B cell (primary cell): Measurements from ENCODE around the gene HSPBAP1. TPM values are rescaled to one million over a fixed set of nuclear protein-coding genes. Genes with fewer than 3 reads are reported as not detected.

Experiments
- ATAC-seq: fragments of 200-7000 bp; cut with Tn5 transposase; one replicate; pipeline ENCODE4 v1.10.0; 2021; ENCODE audit warnings: low read depth, mild to moderate bottlenecking, moderate number of reproducible peaks, moderate library complexity
- CTCF ChIA-PET: fragments of 350-600 bp; sonication (Branson Sonifier 250); formaldehyde crosslinking; loops from one replicate; lab custom pipeline; 2021; ENCODE audit warnings: antibody characterized with exemption, inconsistent platforms; lab: Charles Lee
- POLR2A ChIA-PET: fragments of 350-600 bp; sonication (Branson Sonifier 250); formaldehyde crosslinking; loops from one replicate; lab custom pipeline; 2021; ENCODE audit warnings: antibody characterized with exemption; lab: Charles Lee
- DNase-seq: peaks from one replicate; pipeline ENCODE4 v3.0.0; 2013
- H2AFZ ChIP-seq: 2 replicates; pipeline ENCODE4 v1.6.1; 2012; ENCODE audit warnings: mild to moderate bottlenecking, low read depth, low read length; ENCODE audit not compliant: insufficient read depth, poor library complexity, severe bottlenecking
- H3K27ac ChIP-seq, 2 donors: 1 replicate in 1 of 2; 2 replicates in 1 of 2; pipeline ENCODE4 v1.5.1; 2012 to 2013; ENCODE audit warnings: low read length in 2 of 2, mild to moderate bottlenecking in 2 of 2, moderate library complexity in 1 of 2
- H3K27me3 ChIP-seq, 4 experiments: fragments of 200-600 bp in 1 of 4; sonication (generic) in 1 of 4; replicated peaks in 1 of 4; 1 replicate in 2 of 4; 2 replicates in 2 of 4; pipeline versions ENCODE4 v1.6.1 to v1.7.0; 2013 to 2016; ENCODE audit warnings: low read length in 3 of 4, mild to moderate bottlenecking in 2 of 4, mixed read lengths in 1 of 4, moderate library complexity in 1 of 4; ENCODE audit not compliant: insufficient read depth in 4 of 4, control insufficient read depth in 3 of 4; ENCODE audit errors: control extremely low read depth in 1 of 4
- H3K36me3 ChIP-seq, 2 experiments: replicated peaks in 1 of 2; 1 replicate in 1 of 2; 2 replicates in 1 of 2; pipeline versions ENCODE4 v1.6.1 to v1.7.1; 2013; ENCODE audit warnings: low read length in 1 of 2; ENCODE audit not compliant: insufficient read depth in 2 of 2, control insufficient read depth in 1 of 2; ENCODE audit errors: control extremely low read depth in 1 of 2, extremely low read depth in 1 of 2
- H3K4me1 ChIP-seq, 2 donors: fragments of 200-600 bp in 1 of 2; sonication (generic) in 1 of 2; 1 replicate in 1 of 2; 2 replicates in 1 of 2; pipeline versions ENCODE4 v1.5.1 to v1.6.1; 2013 to 2017; ENCODE audit warnings: low read length in 2 of 2; ENCODE audit not compliant: control insufficient read depth in 2 of 2, insufficient read depth in 2 of 2
- H3K4me2 ChIP-seq: replicated peaks from 2 replicates; pipeline ENCODE3; 2012; ENCODE audit warnings: mild to moderate bottlenecking, low read depth, low read length; ENCODE audit not compliant: poor library complexity, severe bottlenecking
- H3K4me3 ChIP-seq, 5 experiments: fragments of 200-600 bp in 1 of 5; sonication (generic) in 1 of 5; 1 replicate in 3 of 5; 2 replicates in 2 of 5; pipeline versions ENCODE4 v1.5.1 to v1.7.0; 2011 to 2016; ENCODE audit warnings: low read length in 4 of 5, mild to moderate bottlenecking in 4 of 5, low read depth in 2 of 5, control low read depth in 1 of 5, moderate library complexity in 1 of 5; ENCODE audit not compliant: insufficient read depth in 1 of 5; ENCODE audit errors: control extremely low read depth in 1 of 5, extremely low read depth in 1 of 5
- H3K79me2 ChIP-seq: fragments of 200-600 bp; sonication (generic); one replicate; pipeline ENCODE4 v1.6.0; 2016; ENCODE audit warnings: low read length; ENCODE audit not compliant: control insufficient read depth, insufficient read depth
- H3K9ac ChIP-seq: fragments of 200-600 bp; sonication (generic); 2 replicates; pipeline ENCODE4 v1.6.1; 2017; ENCODE audit warnings: mild to moderate bottlenecking, low read length, moderate library complexity
- H3K9me3 ChIP-seq, 3 donors: one replicate each; pipeline versions ENCODE4 v1.6.1 to v1.7.1; 2013; ENCODE audit warnings: low read length in 2 of 3; ENCODE audit not compliant: control insufficient read depth in 2 of 3, insufficient read depth in 1 of 3; ENCODE audit errors: control extremely low read depth in 1 of 3
- H4K20me1 ChIP-seq: 2 replicates; pipeline ENCODE4 v1.6.0; 2012; ENCODE audit warnings: mild to moderate bottlenecking, low read length; ENCODE audit not compliant: insufficient read depth, control insufficient read depth, poor library complexity, severe bottlenecking
- H3K27ac Mint-ChIP-seq: one replicate; pipeline ENCODE4 v1.8.0; 2021; ENCODE audit warnings: mixed read lengths
- H3K27me3 Mint-ChIP-seq: one replicate; pipeline ENCODE4 v1.8.0; 2021; ENCODE audit warnings: mixed read lengths
- H3K4me1 Mint-ChIP-seq: one replicate; pipeline ENCODE4 v1.8.0; 2021; ENCODE audit warnings: mixed read lengths
- H3K4me3 Mint-ChIP-seq: one replicate; pipeline ENCODE4 v1.8.0; 2021; ENCODE audit warnings: mixed read lengths
- H3K9me3 Mint-ChIP-seq: one replicate; pipeline ENCODE4 v1.8.0; 2022; ENCODE audit warnings: mixed read lengths; ENCODE audit not compliant: insufficient read depth
- EZH2 ChIP-seq: IDR thresholded peaks from 2 replicates; pipeline ENCODE4 v1.6.1; 2012; ENCODE audit warnings: borderline replicate concordance, low read depth, mild to moderate bottlenecking, moderate library complexity, low read length; ENCODE audit not compliant: insufficient read depth, poor library complexity, severe bottlenecking
- WGBS: methylation state at CpG from one replicate; pipeline ENCODE4 v1.1.5; 2013; ENCODE audit warnings: missing lambda C conversion rate; ENCODE audit not compliant: insufficient coverage; 5-methylcytosine and 5-hydroxymethylcytosine counted together
- intact Hi-C: fragments of 100-400 bp; cut with micrococcal nuclease; formaldehyde crosslinking; loops from one replicate; pipeline ENCODE4 v1.10.0; 2022
- polyA plus RNA-seq: library from polyadenylated mRNA; depleted of rRNA; stranded (reverse); fragments of >200 nt; gene quantifications from 2 replicates; pipeline ENCODE4 v1.2.3, GENCODE V29; 2012
- total RNA-seq, 2 donors: library from RNA; stranded (reverse); fragments of 120-200 nt in 1 of 2; gene quantifications; 1 replicate in 1 of 2; 2 replicates in 1 of 2; pipeline versions ENCODE4 v1.2.3 to v1.2.4, GENCODE V29; 2013 to 2022
- TF ChIP-seq, protein P1 (sequence below): fragments of 200-600 bp; IDR thresholded peaks from one replicate; pipeline ENCODE4 v1.8.0; 2022; ENCODE audit warnings: antibody characterized with exemption, mild to moderate bottlenecking

The HSPBAP1 gene
- total and polyA plus RNA-seq, 2 donors (not counting 1 experiment from before 2014, with no cell fraction given), result 23.0 to 49.6 TPM

DNA sequence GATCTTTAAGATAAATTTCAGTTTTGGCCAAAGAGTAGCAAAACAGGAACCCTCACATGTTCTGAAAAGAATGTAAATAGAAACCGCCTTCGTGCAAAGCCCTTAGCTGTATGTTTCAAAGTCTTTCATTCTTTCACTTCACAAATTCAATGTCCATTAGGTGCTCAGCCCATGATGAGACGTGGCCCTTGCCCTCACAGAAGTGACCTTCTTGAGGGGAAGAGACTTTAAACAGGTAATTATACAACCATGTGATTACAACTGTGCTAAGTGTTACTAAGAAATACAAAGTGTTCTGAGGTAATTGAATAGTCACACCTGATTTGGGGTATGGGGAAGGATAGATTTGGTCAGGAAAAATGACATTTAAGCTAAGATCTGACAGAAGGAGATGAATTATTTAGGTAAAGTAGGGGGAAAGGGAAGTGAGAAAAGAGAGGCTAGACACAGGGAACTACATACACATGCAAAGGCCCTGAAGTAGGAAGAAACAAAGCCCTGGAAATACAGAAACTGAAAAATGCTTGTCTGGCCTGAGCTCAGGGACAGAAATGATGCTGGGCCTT is 19.6 kb downstream of the HSPBAP1 start:
- DNase-seq (no peak), ATAC-seq (no peak)
- H3K27ac Mint-ChIP-seq, result peak overlapping the region; percentile 51
- no peaks in the 10 kb centered on the region for H4K20me1 ChIP-seq
- peak overlapping the region in 1 of 2 donors; percentile 61 for H3K27ac ChIP-seq
- peaks cover 16% of the 10 kb centered on the region for H3K4me1 Mint-ChIP-seq
- H3K27me3 ChIP-seq, result no peaks in the 10 kb centered on the region
- POLR2A ChIA-PET, result no interaction called here
- no peak overlapping the region for H3K9ac ChIP-seq
- H3K9me3 ChIP-seq, result no peaks in the 10 kb centered on the region
- H3K4me3 ChIP-seq, result no peak overlapping the region
- H3K4me1 ChIP-seq, result peaks cover 5 to 9% of the 10 kb centered on the region in 2 donors
- WGBS, result 76% methylated on average over 2 of the region's 3 CpGs
- TF ChIP-seq EZH2, result no peak
- TF ChIP-seq, protein P1, sequence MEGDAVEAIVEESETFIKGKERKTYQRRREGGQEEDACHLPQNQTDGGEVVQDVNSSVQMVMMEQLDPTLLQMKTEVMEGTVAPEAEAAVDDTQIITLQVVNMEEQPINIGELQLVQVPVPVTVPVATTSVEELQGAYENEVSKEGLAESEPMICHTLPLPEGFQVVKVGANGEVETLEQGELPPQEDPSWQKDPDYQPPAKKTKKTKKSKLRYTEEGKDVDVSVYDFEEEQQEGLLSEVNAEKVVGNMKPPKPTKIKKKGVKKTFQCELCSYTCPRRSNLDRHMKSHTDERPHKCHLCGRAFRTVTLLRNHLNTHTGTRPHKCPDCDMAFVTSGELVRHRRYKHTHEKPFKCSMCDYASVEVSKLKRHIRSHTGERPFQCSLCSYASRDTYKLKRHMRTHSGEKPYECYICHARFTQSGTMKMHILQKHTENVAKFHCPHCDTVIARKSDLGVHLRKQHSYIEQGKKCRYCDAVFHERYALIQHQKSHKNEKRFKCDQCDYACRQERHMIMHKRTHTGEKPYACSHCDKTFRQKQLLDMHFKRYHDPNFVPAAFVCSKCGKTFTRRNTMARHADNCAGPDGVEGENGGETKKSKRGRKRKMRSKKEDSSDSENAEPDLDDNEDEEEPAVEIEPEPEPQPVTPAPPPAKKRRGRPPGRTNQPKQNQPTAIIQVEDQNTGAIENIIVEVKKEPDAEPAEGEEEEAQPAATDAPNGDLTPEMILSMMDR, result no peak
- no peaks in the 10 kb centered on the region for H3K79me2 ChIP-seq
- CTCF ChIA-PET, result interaction anchor here (1.0 kb wide), 1 partner anchor 19 kb away, joined by 5 read pairs; no protein-coding TSS in a partner anchor
- H3K4me2 ChIP-seq, result no peak overlapping the region
- no peak overlapping the region for H3K4me3 Mint-ChIP-seq
- peaks cover 0 to 2% of the 10 kb centered on the region in 2 experiments for H3K36me3 ChIP-seq
- H3K9me3 Mint-ChIP-seq, result no peaks in the 10 kb centered on the region
- H2AFZ ChIP-seq, result no peak overlapping the region
- no peaks in the 10 kb centered on the region for H3K27me3 Mint-ChIP-seq
- intact Hi-C loops, result no loop called here

DNA sequence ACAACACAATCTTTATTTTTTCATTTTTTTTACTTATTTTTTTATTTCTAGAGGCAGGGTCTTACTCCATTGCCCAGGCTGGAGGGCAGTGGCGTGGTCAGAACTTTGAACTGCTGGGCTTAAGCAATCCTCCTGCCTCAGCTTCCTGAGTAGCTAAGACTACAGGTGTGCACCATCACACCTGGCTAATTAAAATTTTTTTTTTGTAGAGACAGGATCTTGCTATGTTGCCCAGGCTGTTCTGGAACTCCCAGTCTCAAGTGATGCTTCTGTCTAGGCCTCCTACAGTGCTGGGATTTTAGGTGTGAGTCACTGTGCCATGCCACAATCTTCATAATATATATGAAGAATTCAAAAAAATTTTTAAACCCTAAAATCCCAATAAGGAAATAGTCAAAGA is 20.8 kb downstream of the HSPBAP1 start:
- ATAC-seq (no peak), DNase-seq (no peak)
- no peak overlapping the region for H2AFZ ChIP-seq
- H3K9me3 ChIP-seq, result no peaks in the 10 kb centered on the region
- H3K27me3 ChIP-seq, result no peaks in the 10 kb centered on the region
- peaks cover 0 to 6% of the 10 kb centered on the region in 2 experiments for H3K36me3 ChIP-seq
- no peaks in the 10 kb centered on the region for H4K20me1 ChIP-seq
- ChIA-PET POLR2A (no interaction called here), CTCF (interaction anchor here (0.6 to 1.0 kb wide), 2 partner anchors 18 to 52 kb away, joined by 3 to 8 read pairs; no protein-coding TSS in a partner anchor)
- H3K4me1 ChIP-seq, result peaks cover 5 to 9% of the 10 kb centered on the region in 2 donors
- no peaks in the 10 kb centered on the region for H3K27me3 Mint-ChIP-seq
- WGBS, result no CpG with 5 or more reads among the region's 1 CpG
- H3K27ac ChIP-seq, result no peak overlapping the region
- intact Hi-C loops, result no loop called here
- H3K27ac Mint-ChIP-seq, result no peak overlapping the region
- no peak overlapping the region for H3K9ac ChIP-seq
- no peak overlapping the region for H3K4me3 Mint-ChIP-seq
- no peaks in the 10 kb centered on the region for H3K9me3 Mint-ChIP-seq
- no peak overlapping the region for H3K4me3 ChIP-seq
- H3K79me2 ChIP-seq, result no peaks in the 10 kb centered on the region
- no peak for TF ChIP-seq EZH2
- TF ChIP-seq, protein P1, result no peak
- no peak overlapping the region for H3K4me2 ChIP-seq
- H3K4me1 Mint-ChIP-seq, result peaks cover 16% of the 10 kb centered on the region
